OCI-LY7 (cell line): ENCODE measurements around the gene DTX1.

ENCODE experiments used
- CTCF ChIP-seq: fragments of 200-600 bp; sonication (generic); conservative IDR thresholded peaks from 2 replicates; pipeline ENCODE4 v1.5.1; 2014; ENCODE audit warnings: mild to moderate bottlenecking, antibody characterized with exemption, low read length, moderate library complexity, mixed read lengths
- EZH2phosphoT487 ChIP-seq: fragments of 200-600 bp; sonication (generic); IDR thresholded peaks from 2 replicates; pipeline ENCODE4 v1.6.1; 2018; ENCODE audit warnings: low read depth, borderline replicate concordance, mild to moderate bottlenecking, mixed run types, antibody characterized with exemption, low read length, moderate library complexity, mixed read lengths

GRCh38 chr12:113049976-113050742, 6.4 kb upstream of the DTX1 start:
- TF ChIP-seq CTCF (peak; percentile 87), EZH2phosphoT487 (no peak)
